Stomach (tissue), 4 donors: ENCODE measurements around the gene SMARCA5.

Experiments used
- CTCF ChIP-seq, 7 experiments: fragments of 450-650 bp in 4 of 7; fragments of 200-600 bp in 3 of 7; sonication (generic) in 3 of 7; IDR thresholded peaks; one replicate each; pipeline ENCODE4 v1.5.1; 2016 to 2019; ENCODE audit warnings: antibody characterized with exemption in 7 of 7, control low read depth in 2 of 7, mild to moderate bottlenecking in 1 of 7
- EP300 ChIP-seq: sonication (generic); formaldehyde crosslinking; IDR thresholded peaks from one replicate; pipeline ENCODE4 v1.6.1; 2017; ENCODE audit warnings: antibody characterized with exemption
- POLR2A ChIP-seq, 4 donors: fragments of 450-650 bp; IDR thresholded peaks; one replicate each; pipeline ENCODE4 v1.6.1; 2016; ENCODE audit warnings: antibody characterized with exemption in 4 of 4, control low read depth in 2 of 4, mild to moderate bottlenecking in 1 of 4, moderate library complexity in 1 of 4
- POLR2AphosphoS5 ChIP-seq, 3 donors: sonication (generic); formaldehyde crosslinking; IDR thresholded peaks; one replicate each; pipeline ENCODE4 v1.6.1; 2016; ENCODE audit warnings: antibody characterized with exemption in 3 of 3

GRCh38 chr4:143488687-143489086 lies 24.8 kb upstream of the SMARCA5 start:
- TF ChIP-seq POLR2AphosphoS5 (IDR thresholded peaks at IDR 0.05) (no peak), CTCF (IDR thresholded peaks at IDR 0.05) (no peak), EP300 (no peak), POLR2A (IDR thresholded peaks at IDR 0.05) (no peak)
